Epithelial cell of esophagus (primary cell): ENCODE data around the gene ANO1.

ENCODE experiments used
- DNase-seq: peaks from one replicate; pipeline ENCODE4 v3.0.0; 2010; ENCODE audit warnings: low read depth
- H3K4me3 ChIP-seq: 2 replicates; pipeline ENCODE4 v1.5.1; 2011; ENCODE audit warnings: mild to moderate bottlenecking, low read length, control low read depth
- TF ChIP-seq, protein P1 (sequence below): IDR thresholded peaks from 2 replicates; pipeline ENCODE4 v1.5.1; 2011; ENCODE audit warnings: low read depth, mild to moderate bottlenecking, low read length, control low read depth, inconsistent platforms; ENCODE audit not compliant: insufficient read depth; ENCODE audit errors: missing control alignments

Gene ANO1

DNA sequence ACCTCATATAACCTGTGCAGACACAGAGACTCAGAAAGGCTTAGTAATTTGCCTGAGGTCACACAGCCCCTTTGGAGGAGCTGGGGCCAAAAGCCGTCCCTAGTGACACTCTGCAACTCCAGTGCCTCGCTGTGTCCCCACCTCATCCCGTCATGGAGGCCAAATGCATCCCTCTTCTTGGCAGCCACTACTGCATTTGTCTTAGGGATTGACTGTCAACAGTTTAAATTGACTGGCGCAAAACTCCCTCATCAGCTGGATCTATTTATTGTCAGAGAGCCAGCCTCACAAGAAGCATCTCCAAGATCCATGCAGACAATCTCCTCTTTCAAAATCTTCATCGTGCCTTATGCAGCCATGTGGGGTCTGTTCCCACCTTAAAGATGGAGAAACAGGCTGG lies 35.7 kb downstream of the ANO1 start:
- no peak for DNase-seq
- TF ChIP-seq, protein P1, sequence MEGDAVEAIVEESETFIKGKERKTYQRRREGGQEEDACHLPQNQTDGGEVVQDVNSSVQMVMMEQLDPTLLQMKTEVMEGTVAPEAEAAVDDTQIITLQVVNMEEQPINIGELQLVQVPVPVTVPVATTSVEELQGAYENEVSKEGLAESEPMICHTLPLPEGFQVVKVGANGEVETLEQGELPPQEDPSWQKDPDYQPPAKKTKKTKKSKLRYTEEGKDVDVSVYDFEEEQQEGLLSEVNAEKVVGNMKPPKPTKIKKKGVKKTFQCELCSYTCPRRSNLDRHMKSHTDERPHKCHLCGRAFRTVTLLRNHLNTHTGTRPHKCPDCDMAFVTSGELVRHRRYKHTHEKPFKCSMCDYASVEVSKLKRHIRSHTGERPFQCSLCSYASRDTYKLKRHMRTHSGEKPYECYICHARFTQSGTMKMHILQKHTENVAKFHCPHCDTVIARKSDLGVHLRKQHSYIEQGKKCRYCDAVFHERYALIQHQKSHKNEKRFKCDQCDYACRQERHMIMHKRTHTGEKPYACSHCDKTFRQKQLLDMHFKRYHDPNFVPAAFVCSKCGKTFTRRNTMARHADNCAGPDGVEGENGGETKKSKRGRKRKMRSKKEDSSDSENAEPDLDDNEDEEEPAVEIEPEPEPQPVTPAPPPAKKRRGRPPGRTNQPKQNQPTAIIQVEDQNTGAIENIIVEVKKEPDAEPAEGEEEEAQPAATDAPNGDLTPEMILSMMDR: no peak
- no peak overlapping the region for H3K4me3 ChIP-seq

GRCh38 chr11:70115778-70116177 lies 37.7 kb downstream of the ANO1 start:
- no peak for DNase-seq
- TF ChIP-seq, protein P1: no peak
- H3K4me3 ChIP-seq: no peak overlapping the region

DNA sequence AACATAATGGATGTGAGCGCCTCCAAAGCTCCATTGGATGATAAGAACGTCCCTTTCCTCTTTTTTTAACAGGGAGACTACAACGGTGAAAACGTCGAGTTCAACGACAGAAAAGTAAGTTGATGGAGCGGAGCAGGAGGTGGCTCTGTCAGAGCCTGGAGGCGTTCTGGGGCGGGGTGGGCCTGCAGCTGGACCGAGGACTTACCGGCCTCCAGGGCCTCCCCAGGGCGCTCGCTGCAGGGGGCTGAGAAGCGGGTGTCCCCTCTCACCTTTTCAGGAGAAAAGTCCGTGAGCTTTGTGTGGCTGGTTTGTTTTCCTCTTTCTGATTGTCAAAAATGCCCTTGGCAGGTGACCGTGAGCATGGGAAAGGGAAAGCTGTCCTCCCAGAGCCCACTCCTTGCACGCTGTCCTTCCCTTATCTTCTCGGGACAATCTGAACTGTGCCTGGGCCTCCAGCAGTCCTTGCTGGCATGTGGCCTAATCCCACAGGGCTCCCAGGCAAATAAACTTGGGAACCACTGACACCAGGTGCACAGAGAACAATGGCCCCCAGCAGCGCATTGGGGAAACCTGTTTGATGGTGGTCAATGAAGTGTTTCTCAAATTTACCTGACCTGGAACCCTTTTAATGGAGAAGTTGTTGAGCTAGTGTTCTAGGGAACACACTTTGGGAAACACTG lies 38.4 kb downstream of the ANO1 start:
- H3K4me3 ChIP-seq: no peak overlapping the region
- TF ChIP-seq, protein P1: no peak
- no peak for DNase-seq

DNA sequence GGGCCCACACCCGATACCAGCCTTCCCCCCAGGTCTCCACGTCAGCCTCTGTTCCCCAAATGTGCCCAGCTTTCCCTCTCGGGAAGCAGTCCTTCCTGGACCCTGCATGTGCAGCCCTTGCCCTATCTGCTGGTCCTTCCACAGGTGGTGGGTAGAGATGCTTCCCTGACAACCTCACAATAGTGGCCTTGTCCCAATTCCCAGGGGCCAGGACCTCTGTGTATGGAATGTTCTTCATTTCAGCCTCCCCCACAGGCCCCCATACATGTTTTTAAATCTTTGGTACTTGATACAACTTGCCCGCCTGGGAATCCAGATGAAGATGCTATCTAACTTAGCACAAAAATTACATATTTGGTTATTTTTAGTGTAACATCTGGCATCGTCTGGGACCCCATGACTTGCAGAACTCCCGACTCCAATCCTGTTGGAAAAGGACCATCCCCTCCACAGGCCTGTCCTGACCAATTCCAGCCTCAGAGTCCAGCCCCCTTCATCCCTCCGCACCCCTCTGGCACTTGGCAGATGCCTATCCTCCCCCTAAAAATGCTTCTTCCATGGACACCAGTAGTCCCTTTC lies 39.5 kb downstream of the ANO1 start:
- TF ChIP-seq, protein P1: no peak
- DNase-seq: no peak
- H3K4me3 ChIP-seq: no peak overlapping the region

DNA sequence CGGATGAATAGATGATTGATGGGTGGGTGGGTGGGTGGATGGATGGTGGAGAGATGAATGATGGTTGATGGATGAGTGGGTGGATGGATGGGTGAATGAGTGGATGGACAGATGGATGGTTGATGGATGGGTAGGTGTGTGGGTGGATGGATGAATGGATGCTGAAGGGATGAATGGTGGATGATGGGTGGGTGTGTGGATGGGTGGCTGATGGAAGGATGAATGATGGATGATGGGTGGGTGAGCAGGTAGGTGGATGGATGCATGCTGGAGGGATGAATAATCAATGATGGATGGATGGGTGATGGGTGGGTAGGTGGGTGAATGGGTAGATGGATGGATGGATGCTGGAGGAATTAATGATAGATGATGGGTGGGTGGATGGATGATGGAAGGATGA lies 40.5 kb downstream of the ANO1 start:
- TF ChIP-seq, protein P1: no peak
- DNase-seq: no peak
- no peak overlapping the region for H3K4me3 ChIP-seq

- TF ChIP-seq, protein P1: no peak
- DNase-seq: no peak
- no peak overlapping the region for H3K4me3 ChIP-seq
Measured at GRCh38 chr11:70119502-70119901, 41.4 kb downstream of the ANO1 start.

GRCh38 chr11:70120674-70121073 lies 42.6 kb downstream of the ANO1 start:
- no peak for DNase-seq
- H3K4me3 ChIP-seq: no peak overlapping the region
- TF ChIP-seq, protein P1: no peak
